GM12864 (cell line): ENCODE measurements around the gene EEF1AKMT2.

Experiments used
- DNase-seq: peaks from one replicate; pipeline ENCODE4 v3.0.0-alpha.2; 2011; ENCODE audit warnings: low read depth
- H3K4me3 ChIP-seq: 2 replicates; pipeline ENCODE4 v1.5.1; 2011; ENCODE audit warnings: mild to moderate bottlenecking, low read depth, low read length, control low read depth
- CTCF ChIP-seq: IDR thresholded peaks from 2 replicates; pipeline ENCODE4 v1.5.1; 2011; ENCODE audit warnings: low read depth, mild to moderate bottlenecking, moderate library complexity, low read length, control low read depth, inconsistent platforms; ENCODE audit errors: missing control alignments

Gene EEF1AKMT2

DNA sequence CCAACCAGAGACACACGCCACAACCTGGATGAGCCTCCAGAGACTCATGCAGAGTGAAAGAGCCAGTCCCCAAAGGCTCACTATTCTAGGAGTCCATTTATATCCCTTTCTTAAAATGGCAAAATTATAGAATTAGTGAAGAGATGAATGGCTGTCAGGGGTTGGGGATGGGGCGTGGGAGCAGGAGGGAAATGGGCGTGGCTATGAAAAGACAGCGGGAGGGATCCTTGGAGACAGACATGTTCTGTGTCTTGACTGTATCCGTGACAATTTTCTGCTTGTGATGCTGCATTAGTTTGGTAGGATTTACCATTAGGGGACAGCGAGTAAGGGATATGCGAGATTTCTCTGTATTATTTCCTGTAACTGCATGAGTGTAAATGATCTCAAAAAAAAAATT is 80.5 kb downstream of the EEF1AKMT2 start:
- H3K4me3 ChIP-seq: no peak overlapping the region
- no peak for TF ChIP-seq CTCF
- no peak for DNase-seq

DNA sequence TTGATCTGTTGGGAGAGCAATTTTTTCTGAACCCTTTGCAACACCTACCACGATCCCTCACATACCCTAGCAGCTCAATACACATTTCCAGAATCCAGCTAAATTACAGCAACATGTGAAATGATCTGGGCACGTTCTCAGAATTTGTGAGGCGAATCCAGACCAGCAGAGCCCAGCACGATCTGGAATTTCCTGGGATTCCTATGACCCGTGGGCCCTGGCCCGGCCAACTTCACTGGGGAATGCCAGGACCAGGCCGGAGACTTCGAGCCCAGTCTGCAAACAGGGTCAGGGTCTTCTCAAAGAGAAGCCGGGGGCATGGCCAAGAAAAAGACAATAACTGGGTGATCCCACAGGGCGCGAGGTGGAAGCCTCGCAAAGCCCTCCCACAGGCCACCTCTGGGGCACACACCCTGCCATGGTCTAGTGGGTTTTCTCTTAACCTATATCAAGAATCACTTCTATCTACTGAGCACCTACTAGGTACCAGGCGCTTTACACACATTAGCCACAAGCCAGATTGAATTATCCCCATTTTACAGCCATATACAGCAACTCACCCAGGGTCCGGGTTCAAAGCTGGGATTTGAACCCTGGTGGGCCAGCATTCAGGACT is 81.3 kb downstream of the EEF1AKMT2 start:
- no peak overlapping the region for H3K4me3 ChIP-seq
- TF ChIP-seq CTCF: no peak
- no peak for DNase-seq

- no peak overlapping the region for H3K4me3 ChIP-seq
- TF ChIP-seq CTCF: no peak
- DNase-seq: no peak
Measured at GRCh38 chr10:124709861-124710260, 81.8 kb downstream of the EEF1AKMT2 start.

- H3K4me3 ChIP-seq: no peak overlapping the region
- no peak for DNase-seq
- TF ChIP-seq CTCF: no peak
Measured at GRCh38 chr10:124708922-124709520, 82.7 kb downstream of the EEF1AKMT2 start.

- TF ChIP-seq CTCF: no peak
- no peak overlapping the region for H3K4me3 ChIP-seq
- DNase-seq: no peak
Measured at GRCh38 chr10:124708246-124708779, 83.4 kb downstream of the EEF1AKMT2 start.
